MG63 (cell line): ENCODE results near the gene PAN3. TPM values are rescaled to one million over a fixed set of nuclear protein-coding genes. Genes with fewer than 3 reads are reported as not detected.
"Not testable (repeated sequence)": the region's sequence is repeated elsewhere in the genome, so short reads cannot be mapped to it uniquely, and the experiment has no call there.

Source experiments
- DNase-seq: peaks from one replicate; pipeline ENCODE4 v3.0.0-alpha.2; 2020
- H3K27me3 ChIP-seq: fragments of 250-450 bp; sonication (Bioruptor Pico); 2 replicates; pipeline ENCODE4 v1.5.1; 2020; ENCODE audit warnings: mild to moderate bottlenecking, moderate library complexity
- H3K36me3 ChIP-seq: fragments of 250-450 bp; sonication (Bioruptor Pico); 2 replicates; pipeline ENCODE4 v1.5.1; 2020; ENCODE audit warnings: mild to moderate bottlenecking, moderate library complexity
- H3K4me3 ChIP-seq: fragments of 250-450 bp; sonication (Bioruptor Pico); 2 replicates; pipeline ENCODE4 v1.5.1; 2020; ENCODE audit warnings: mild to moderate bottlenecking, moderate library complexity
- H3K9me3 ChIP-seq: fragments of 250-450 bp; sonication (Bioruptor Pico); 2 replicates; pipeline ENCODE4 v1.5.1; 2020; ENCODE audit warnings: mild to moderate bottlenecking, moderate library complexity
- total RNA-seq: library from RNA; depleted of rRNA; stranded (reverse); fragments of >200 nt; shearing (Covaris generic); gene quantifications from 2 replicates; pipeline ENCODE4 v1.2.3, GENCODE V29; 2014; ENCODE audit warnings: low replicate concordance; rRNA removed

The PAN3 gene
- total RNA-seq = 11.6 and 17.7 TPM in 2 replicates

- DNase-seq = peak; percentile 88
- no peaks in the 10 kb centered on the region for H3K9me3 ChIP-seq
- H3K36me3 ChIP-seq = no peaks in the 10 kb centered on the region
- H3K4me3 ChIP-seq = peak within 1 kb of the TSS; percentile 97
- no peaks in the 10 kb centered on the region for H3K27me3 ChIP-seq
Measured at GRCh38 chr13:28138012-28138755, at the start of gene PAN3. PAN3 (plus strand) TSS chr13:28138545; CDS start chr13:28138658, 113 bp downstream.

- no peaks in the 10 kb centered on the region for H3K36me3 ChIP-seq
- H3K9me3 ChIP-seq = peaks cover 2% of the 10 kb centered on the region; the same call in 1 of the 2 replicates
- no peak for DNase-seq
- H3K4me3 ChIP-seq = no peak overlapping the region
- H3K27me3 ChIP-seq = peaks cover 22% of the 10 kb centered on the region
Measured at GRCh38 chr13:28089065-28089464, 49.3 kb upstream of the PAN3 start.

DNA sequence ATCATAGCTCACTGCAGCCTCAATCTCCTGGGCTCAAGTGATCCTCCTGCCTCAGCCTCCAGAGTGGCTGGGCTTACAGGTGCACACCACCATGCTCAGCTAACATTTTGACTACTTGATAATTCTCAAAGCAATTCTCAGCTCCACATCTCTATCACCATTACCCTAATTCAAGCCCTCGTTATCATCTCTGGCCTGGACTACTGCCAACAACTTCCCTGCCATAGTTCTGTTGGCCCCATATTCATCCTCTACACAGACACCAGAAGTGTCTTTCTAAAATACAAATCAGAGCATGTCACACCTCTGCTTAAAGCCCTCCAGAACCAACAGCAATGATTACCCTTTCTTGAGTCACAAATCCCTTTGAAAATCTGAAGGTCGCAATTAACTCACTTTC, 45.9 kb upstream of the PAN3 start:
- Histone ChIP-seq H3K36me3 (no peaks in the 10 kb centered on the region), H3K9me3 (peaks cover 2% of the 10 kb centered on the region; the same call in 1 of the 2 replicates), H3K4me3 (no peak overlapping the region), H3K27me3 (peaks cover 38% of the 10 kb centered on the region)
- no peak for DNase-seq

DNA sequence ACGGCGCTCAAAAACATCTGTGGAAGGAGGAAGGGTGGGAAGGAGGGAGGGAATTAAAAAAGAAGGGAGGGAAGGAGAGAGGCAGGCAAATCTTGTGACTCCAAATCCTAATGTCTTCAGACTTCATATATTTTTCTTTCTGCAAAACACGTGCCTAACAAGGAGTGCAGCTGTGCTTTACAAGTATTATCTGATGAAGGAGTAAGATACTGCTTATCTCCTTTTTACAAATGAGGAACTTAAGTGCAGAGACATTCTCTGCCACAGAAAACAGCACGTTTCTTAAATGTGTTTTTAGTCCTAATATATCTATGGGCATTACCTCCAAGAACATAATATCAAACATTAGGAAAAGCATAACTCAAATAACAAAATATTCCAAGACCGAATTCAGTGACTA, 44.5 kb upstream of the PAN3 start:
- Histone ChIP-seq H3K36me3 (no peaks in the 10 kb centered on the region), H3K9me3 (no peaks in the 10 kb centered on the region), H3K4me3 (no peak overlapping the region), H3K27me3 (peaks cover 46% of the 10 kb centered on the region)
- no peak for DNase-seq

GRCh38 chr13:28094306-28094705, 44.0 kb upstream of the PAN3 start:
- no peak for DNase-seq
- no peaks in the 10 kb centered on the region for H3K9me3 ChIP-seq
- H3K36me3 ChIP-seq = no peaks in the 10 kb centered on the region
- H3K27me3 ChIP-seq = peaks cover 50% of the 10 kb centered on the region
- H3K4me3 ChIP-seq = no peak overlapping the region

- no peak for DNase-seq
- H3K4me3 ChIP-seq = no peak overlapping the region
- H3K27me3 ChIP-seq = peaks cover 80% of the 10 kb centered on the region
- H3K36me3 ChIP-seq = no peaks in the 10 kb centered on the region
- H3K9me3 ChIP-seq = no peaks in the 10 kb centered on the region
Measured at GRCh38 chr13:28097503-28097902, 40.8 kb upstream of the PAN3 start.

DNA sequence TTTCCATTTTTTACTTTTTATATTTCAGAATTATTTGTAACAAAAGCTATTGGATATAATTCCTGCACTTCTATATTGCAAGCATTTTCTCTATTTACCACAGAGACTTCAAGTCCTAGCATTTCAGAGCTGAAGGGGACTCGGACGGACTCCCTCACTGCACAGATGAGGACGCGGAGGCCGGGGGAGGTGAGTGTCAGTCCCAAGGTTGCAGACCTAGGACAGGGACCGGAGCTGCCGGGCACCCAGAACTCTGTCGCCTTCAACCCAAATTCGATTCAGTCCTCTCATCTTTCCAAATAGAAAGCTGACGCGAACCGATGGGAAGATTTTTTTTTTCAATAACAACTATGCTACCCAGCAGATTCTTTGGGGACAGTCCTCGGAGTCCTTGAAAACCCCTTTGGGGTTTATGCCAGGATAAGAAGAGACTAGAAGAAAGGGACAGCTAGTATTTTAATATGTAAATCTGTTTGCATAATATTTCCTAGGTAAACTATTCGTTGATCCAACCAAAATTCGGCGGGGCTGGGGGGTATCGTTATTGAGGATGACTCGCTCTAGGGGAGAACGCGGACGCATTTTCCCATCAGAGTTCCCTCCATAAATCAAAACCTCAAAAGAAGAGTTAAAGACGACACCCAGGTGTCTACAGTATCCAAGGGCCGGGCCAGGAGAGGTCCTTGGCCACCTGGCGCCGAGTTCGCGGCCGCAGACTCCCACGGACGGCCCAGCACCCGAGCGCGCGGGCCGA, 38.8 kb upstream of the PAN3 start:
- H3K36me3 ChIP-seq = no peaks in the 10 kb centered on the region
- no peaks in the 10 kb centered on the region for H3K9me3 ChIP-seq
- peaks cover 86% of the 10 kb centered on the region for H3K27me3 ChIP-seq
- DNase-seq = no peak
- H3K4me3 ChIP-seq = no peak overlapping the region

- DNase-seq = peak; percentile 56
- Histone ChIP-seq H3K4me3 (peak within 1 kb of the TSS; percentile 15), H3K9me3 (no peaks in the 10 kb centered on the region), H3K27me3 (peaks cover 88% of the 10 kb centered on the region), H3K36me3 (no peaks in the 10 kb centered on the region)
Measured at GRCh38 chr13:28100150-28101121, 37.9 kb upstream of the PAN3 start, which contains the start of gene FLT3. FLT3 (minus strand) TSS chr13:28100576; CDS start chr13:28100510, 66 bp downstream.

DNA sequence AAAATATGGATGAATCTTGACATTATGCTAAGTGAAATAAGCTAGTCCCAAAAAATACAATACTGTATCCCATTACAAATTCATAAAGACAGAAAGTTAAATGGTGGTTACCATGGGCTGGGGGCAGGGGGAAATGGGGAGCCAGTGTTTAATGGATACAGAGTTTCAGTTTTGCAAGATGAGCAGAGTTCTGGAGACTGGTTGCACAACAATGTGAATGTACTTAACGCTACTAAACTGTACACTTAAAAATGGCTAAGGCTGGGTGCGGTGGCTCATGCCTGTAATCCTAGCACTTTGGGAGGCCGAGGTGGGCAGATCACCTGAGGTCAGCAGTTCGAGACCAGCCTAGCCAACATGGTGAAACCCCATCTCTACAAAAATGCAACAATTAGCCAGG, 36.5 kb upstream of the PAN3 start:
- DNase-seq, H3K9me3 ChIP-seq, H3K4me3 ChIP-seq, H3K36me3 ChIP-seq: not testable (repeated sequence)
- peaks cover 76% of the 10 kb centered on the region for H3K27me3 ChIP-seq

DNA sequence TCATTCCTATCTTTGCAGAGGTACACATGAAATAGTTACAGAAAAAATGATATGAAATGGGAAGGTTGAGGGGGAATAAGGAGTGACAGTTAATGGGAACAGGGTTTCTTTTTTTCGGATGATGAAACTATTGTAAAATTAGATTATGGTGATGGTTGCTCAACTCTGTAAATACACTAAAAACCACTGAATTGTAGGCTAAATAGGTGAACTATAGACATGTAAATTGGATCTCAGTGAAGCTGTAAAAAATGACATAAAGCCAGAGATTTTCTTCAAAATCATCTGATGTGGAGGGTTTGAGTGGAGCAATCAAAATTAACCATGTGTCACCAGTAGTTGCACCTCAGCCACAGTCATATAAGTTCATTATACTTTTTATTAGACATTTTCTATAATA, 31.4 kb upstream of the PAN3 start:
- no peak for DNase-seq
- H3K36me3 ChIP-seq = no peaks in the 10 kb centered on the region
- H3K9me3 ChIP-seq = no peaks in the 10 kb centered on the region
- no peak overlapping the region for H3K4me3 ChIP-seq
- H3K27me3 ChIP-seq = peaks cover 44% of the 10 kb centered on the region

DNA sequence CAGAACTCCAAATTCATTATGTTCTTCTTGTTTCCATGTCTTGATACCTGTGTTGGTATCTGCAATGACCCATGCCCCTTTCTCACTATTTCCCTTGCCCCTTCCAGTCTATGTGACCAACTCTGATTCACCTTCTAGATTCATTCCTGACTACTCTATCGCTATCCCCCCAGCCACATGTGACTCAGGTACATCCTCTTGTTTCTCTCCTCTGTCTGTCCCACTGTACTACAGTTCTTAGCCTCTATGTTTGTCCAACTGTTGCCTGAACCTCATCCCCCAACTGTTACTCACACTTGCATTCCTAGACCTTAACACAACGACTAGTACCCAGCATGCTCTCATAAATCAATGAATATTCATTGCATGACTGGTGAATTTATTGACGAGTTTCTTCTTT, 27.9 kb upstream of the PAN3 start:
- Histone ChIP-seq H3K36me3 (no peaks in the 10 kb centered on the region), H3K9me3 (no peaks in the 10 kb centered on the region), H3K4me3 (no peak overlapping the region), H3K27me3 (peaks cover 15% of the 10 kb centered on the region)
- DNase-seq = no peak

- DNase-seq = no peak
- H3K9me3 ChIP-seq = no peaks in the 10 kb centered on the region
- H3K4me3 ChIP-seq = no peak overlapping the region
- H3K27me3 ChIP-seq = peaks cover 4% of the 10 kb centered on the region; the same call in 1 of the 2 replicates
- no peaks in the 10 kb centered on the region for H3K36me3 ChIP-seq
Measured at GRCh38 chr13:28116736-28117135, 21.6 kb upstream of the PAN3 start.

DNA sequence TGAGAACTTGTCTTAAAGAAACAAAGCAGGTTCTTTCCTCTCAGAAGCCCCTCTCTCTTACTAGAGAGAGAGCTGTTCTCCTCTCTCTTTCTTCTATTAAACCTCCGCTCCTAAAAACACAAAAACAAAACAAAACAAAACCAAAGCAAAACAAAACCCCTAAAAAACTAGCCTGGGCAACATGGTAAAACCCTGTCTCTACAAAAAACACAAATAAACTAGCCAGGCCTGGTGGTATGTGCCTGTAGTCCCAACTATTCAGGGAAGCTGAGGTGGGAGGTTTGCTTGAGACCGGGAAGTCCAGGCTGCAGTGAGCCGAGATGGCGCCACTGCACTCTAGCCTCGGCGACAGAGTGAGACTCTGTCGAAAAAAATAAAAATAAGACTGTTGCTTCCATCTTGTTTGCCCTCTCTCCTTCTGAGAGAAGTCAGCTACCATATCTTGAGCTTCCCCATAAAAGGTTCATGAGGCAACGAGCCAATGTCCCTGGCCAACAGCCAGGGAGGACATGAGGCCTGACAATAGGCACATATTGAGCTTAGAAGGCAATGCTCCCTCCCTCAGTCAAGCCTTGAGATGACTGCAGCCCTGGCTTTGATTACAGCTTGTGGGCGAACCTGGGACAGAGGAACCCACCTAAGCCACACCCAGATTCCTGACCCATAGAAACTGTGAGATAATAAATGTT, 20.5 kb upstream of the PAN3 start:
- H3K4me3 ChIP-seq = no peak overlapping the region
- H3K27me3 ChIP-seq = peaks cover 4% of the 10 kb centered on the region; the same call in 1 of the 2 replicates
- no peaks in the 10 kb centered on the region for H3K36me3 ChIP-seq
- DNase-seq = no peak
- no peaks in the 10 kb centered on the region for H3K9me3 ChIP-seq

DNA sequence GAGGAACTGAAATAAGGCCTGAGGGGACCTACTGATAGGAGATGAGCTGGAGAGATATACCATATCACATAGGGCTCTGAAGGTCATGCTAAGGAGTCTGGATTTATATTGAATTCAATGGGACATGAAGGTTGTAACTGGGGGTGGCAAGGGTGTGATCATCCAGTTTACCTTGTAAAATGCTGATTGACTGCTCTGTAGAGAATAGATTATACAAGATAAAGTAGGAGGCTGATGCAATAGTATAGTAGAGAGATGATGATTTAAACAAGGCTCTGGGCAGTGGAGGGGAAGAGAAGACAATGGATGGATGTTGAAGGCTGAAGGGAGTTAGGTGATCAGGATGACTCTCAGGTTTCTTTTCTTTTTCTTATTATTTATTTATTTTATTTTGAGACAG, 18.0 kb upstream of the PAN3 start:
- no peaks in the 10 kb centered on the region for H3K36me3 ChIP-seq
- H3K27me3 ChIP-seq = peaks cover 4% of the 10 kb centered on the region; the same call in 1 of the 2 replicates
- H3K9me3 ChIP-seq = no peaks in the 10 kb centered on the region
- no peak for DNase-seq
- no peak overlapping the region for H3K4me3 ChIP-seq

DNA sequence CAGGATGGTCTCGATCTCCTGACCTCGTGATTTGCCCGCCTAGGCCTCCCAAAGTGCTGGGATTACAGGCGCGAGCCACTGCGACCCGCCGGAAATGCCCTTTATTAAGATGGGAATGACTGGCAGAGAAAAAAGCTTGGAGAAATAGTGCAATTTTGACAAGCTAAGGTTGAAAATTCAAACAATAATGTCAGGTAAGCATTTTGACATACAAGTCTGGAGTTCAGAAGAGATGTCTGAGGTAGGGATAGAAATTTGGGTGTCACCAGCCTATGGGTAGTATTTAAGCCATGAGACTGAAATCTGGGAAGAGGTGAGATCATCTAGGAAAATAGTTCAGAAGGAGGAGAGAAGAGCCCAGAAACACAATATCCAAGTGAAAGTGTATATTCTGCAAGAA, 17.1 kb upstream of the PAN3 start:
- Histone ChIP-seq H3K27me3 (peaks cover 4% of the 10 kb centered on the region; the same call in 1 of the 2 replicates), H3K4me3 (no peak overlapping the region)
- no peak for DNase-seq

GRCh38 chr13:28128030-28128429, 10.3 kb upstream of the PAN3 start:
- Histone ChIP-seq H3K9me3 (no peaks in the 10 kb centered on the region), H3K4me3 (no peak overlapping the region), H3K27me3 (no peaks in the 10 kb centered on the region), H3K36me3 (no peaks in the 10 kb centered on the region)
- no peak for DNase-seq

More for the DNA sequence above, 17.1 kb upstream of the PAN3 start:
- no peaks in the 10 kb centered on the region for H3K9me3 ChIP-seq
- no peaks in the 10 kb centered on the region for H3K36me3 ChIP-seq
